Neutrophil (primary cell): ENCODE results near the gene TMEM79.

Source experiments
- H3K27ac ChIP-seq: fragments of 200-600 bp; sonication (generic); 2 replicates; pipeline ENCODE4 v1.5.1; 2016; ENCODE audit warnings: mild to moderate bottlenecking, moderate library complexity
- H3K27me3 ChIP-seq: fragments of 200-600 bp; sonication (generic); 2 replicates; pipeline ENCODE4 v1.6.0; 2016; ENCODE audit warnings: mild to moderate bottlenecking
- H3K36me3 ChIP-seq: fragments of 200-600 bp; sonication (generic); 2 replicates; pipeline ENCODE4 v1.5.1; 2017
- H3K4me1 ChIP-seq, 2 experiments: fragments of 200-600 bp in 1 of 2; sonication (generic) in 1 of 2; 1 replicate in 1 of 2; 2 replicates in 1 of 2; pipeline versions ENCODE4 v1.5.1 to v1.6.1; 2013 to 2016; ENCODE audit warnings: low read depth in 1 of 2, low read length in 1 of 2, mild to moderate bottlenecking in 1 of 2, moderate library complexity in 1 of 2; ENCODE audit not compliant: control insufficient read depth in 1 of 2, insufficient read depth in 1 of 2
- H3K4me3 ChIP-seq, 2 experiments: fragments of 200-600 bp in 1 of 2; sonication (generic) in 1 of 2; 1 replicate in 1 of 2; 2 replicates in 1 of 2; pipeline ENCODE4 v1.5.1; 2013 to 2016; ENCODE audit warnings: low read depth in 1 of 2, low read length in 1 of 2, mild to moderate bottlenecking in 1 of 2, moderate library complexity in 1 of 2
- H3K9me3 ChIP-seq: fragments of 200-600 bp; sonication (generic); 2 replicates; pipeline ENCODE4 v1.5.1; 2016
- CTCF ChIP-seq: fragments of 200-600 bp; sonication (generic); IDR thresholded peaks from 2 replicates; pipeline ENCODE4 v1.5.1; 2016; ENCODE audit warnings: antibody characterized with exemption

Gene TMEM79

GRCh38 chr1:156282479-156283222 lies 1.5 kb upstream of the TMEM79 start, which contains the start of gene SMG5:
Gene SMG5 (minus strand): TSS chr1:156282825. CDS start chr1:156282680, 145 bp downstream.
- H3K9me3 ChIP-seq = no peaks in the 10 kb centered on the region
- H3K4me3 ChIP-seq = peak within 1 kb of the TSS; percentile 90 to 92
- peak; percentile 39 for TF ChIP-seq CTCF
- no peaks in the 10 kb centered on the region for H3K27me3 ChIP-seq
- H3K4me1 ChIP-seq = peaks cover 72 to 76% of the 10 kb centered on the region in 2 experiments
- peaks cover 33% of the 10 kb centered on the region for H3K36me3 ChIP-seq
- peak within 1 kb of the TSS; percentile 94 for H3K27ac ChIP-seq

GRCh38 chr1:156283521-156283920 lies 604 bp upstream of the TMEM79 start:
- Histone ChIP-seq H3K27me3 (no peaks in the 10 kb centered on the region), H3K4me3 (peak overlapping the region; percentile 90 to 92), H3K9me3 (no peaks in the 10 kb centered on the region), H3K27ac (peak overlapping the region; percentile 94), H3K4me1 (peaks cover 63 to 67% of the 10 kb centered on the region in 2 experiments), H3K36me3 (peaks cover 30% of the 10 kb centered on the region)
- no peak for TF ChIP-seq CTCF

- no peaks in the 10 kb centered on the region for H3K9me3 ChIP-seq
- H3K4me1 ChIP-seq = peaks cover 52 to 55% of the 10 kb centered on the region in 2 experiments
- H3K27ac ChIP-seq = peak overlapping the region; percentile 61
- no peak overlapping the region for H3K4me3 ChIP-seq
- H3K36me3 ChIP-seq = peaks cover 32% of the 10 kb centered on the region
- TF ChIP-seq CTCF = no peak
- H3K27me3 ChIP-seq = no peaks in the 10 kb centered on the region
These were observed 632 bp downstream of the TMEM79 start for GRCh38 chr1:156284757-156285156.

- TF ChIP-seq CTCF = no peak
- Histone ChIP-seq H3K9me3 (no peaks in the 10 kb centered on the region), H3K4me1 (peaks cover 45 to 48% of the 10 kb centered on the region in 2 experiments), H3K27me3 (no peaks in the 10 kb centered on the region), H3K36me3 (peaks cover 35% of the 10 kb centered on the region), H3K27ac (peak overlapping the region; percentile 61), H3K4me3 (no peak overlapping the region)
These were observed 1.3 kb downstream of the TMEM79 start for GRCh38 chr1:156285437-156285836.

- Histone ChIP-seq H3K27ac (no peak overlapping the region), H3K4me3 (no peak overlapping the region), H3K4me1 (peaks cover 41 to 45% of the 10 kb centered on the region in 2 experiments), H3K36me3 (peaks cover 36% of the 10 kb centered on the region), H3K27me3 (no peaks in the 10 kb centered on the region), H3K9me3 (no peaks in the 10 kb centered on the region)
- no peak for TF ChIP-seq CTCF
These were observed 1.9 kb downstream of the TMEM79 start for GRCh38 chr1:156286061-156286460.
